GM12801 (cell line): ENCODE measurements around the gene PNLIP.

Experiments used
- TF ChIP-seq, protein P1 (sequence below): IDR thresholded peaks from one replicate; pipeline ENCODE4 v1.5.1; 2011; ENCODE audit warnings: control low read depth; ENCODE audit not compliant: insufficient read length; ENCODE audit errors: extremely low read depth

The PNLIP gene

DNA sequence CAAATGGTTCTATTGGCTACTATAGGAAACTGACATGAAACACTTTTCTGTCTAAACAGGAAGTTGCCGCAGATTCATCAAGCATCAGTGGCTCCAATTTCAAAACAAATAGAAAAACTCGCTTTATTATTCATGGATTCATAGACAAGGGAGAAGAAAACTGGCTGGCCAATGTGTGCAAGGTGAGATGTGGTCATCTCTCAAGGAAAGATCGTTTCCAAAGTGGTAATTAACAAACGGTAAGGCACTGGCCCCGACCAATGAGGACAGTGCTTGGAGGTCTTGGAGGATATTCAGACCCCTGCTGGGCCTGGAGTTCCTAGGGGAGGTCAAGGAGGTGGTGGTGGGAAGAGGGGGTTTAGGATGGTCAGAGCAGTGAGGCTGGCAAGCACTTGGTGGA, 2.6 kb downstream of the PNLIP start:
- TF ChIP-seq, protein P1, sequence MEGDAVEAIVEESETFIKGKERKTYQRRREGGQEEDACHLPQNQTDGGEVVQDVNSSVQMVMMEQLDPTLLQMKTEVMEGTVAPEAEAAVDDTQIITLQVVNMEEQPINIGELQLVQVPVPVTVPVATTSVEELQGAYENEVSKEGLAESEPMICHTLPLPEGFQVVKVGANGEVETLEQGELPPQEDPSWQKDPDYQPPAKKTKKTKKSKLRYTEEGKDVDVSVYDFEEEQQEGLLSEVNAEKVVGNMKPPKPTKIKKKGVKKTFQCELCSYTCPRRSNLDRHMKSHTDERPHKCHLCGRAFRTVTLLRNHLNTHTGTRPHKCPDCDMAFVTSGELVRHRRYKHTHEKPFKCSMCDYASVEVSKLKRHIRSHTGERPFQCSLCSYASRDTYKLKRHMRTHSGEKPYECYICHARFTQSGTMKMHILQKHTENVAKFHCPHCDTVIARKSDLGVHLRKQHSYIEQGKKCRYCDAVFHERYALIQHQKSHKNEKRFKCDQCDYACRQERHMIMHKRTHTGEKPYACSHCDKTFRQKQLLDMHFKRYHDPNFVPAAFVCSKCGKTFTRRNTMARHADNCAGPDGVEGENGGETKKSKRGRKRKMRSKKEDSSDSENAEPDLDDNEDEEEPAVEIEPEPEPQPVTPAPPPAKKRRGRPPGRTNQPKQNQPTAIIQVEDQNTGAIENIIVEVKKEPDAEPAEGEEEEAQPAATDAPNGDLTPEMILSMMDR = no peak

DNA sequence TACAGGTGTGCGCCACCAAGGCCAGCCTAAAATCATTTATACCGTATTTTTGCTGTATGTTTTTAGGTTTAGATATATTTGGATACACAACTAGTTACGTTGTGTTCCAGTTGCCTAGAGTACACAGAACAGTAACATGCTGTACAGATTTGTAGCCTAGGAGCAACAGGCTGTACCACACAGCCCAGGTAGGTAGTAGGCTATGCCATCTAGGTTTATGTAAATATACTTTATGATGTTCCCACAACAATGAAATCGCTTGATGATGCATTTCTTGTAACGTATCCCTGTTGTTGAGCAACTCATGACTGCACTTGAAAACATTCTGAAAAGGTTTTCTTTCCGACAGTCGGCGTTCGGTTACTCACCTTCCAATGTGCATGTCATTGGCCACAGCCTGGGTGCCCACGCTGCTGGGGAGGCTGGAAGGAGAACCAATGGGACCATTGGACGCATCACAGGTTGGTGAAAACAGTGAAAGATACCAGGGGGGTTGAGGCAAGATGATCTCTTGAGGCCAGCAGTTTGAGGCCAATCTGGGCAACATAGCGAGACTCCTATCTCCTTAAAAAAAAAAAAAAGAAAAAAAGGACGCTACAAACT, 7.7 kb downstream of the PNLIP start:
- TF ChIP-seq, protein P1 = no peak

DNA sequence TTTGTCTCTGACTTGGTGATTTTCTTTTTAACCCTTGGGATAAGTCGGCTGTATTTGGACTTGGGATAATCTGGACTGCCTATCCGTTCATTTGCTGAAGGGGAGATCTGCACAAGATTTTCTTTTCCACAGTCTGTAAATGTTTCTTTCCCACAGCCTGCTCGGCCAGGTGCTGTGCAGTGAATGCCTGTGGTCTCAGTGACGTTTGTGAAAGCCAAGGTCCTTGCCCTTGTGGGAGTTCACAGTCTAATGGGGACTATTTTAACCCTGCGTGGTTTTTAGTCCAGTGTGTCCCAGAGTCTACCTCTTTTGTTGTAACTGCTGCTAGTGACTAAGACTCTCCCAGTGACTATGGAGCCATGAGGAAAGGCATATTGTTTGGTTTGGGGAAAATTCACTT, 8.9 kb downstream of the PNLIP start:
- TF ChIP-seq, protein P1 = no peak

DNA sequence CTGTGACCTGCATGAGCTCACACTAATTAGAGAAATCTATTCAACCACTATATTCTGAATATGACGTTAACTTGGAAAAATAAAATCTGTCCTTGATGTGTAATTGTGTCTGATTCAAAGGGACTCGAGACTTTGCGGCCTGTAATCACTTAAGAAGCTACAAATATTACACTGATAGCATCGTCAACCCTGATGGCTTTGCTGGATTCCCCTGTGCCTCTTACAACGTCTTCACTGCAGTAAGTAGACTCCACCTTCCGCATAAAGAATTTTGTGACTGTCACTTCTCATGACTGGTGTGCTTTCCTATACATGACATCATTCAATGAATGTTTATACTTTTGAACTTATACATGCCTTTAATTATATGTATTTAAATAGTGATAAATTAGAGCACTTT, 10.1 kb downstream of the PNLIP start:
- TF ChIP-seq, protein P1 = no peak

DNA sequence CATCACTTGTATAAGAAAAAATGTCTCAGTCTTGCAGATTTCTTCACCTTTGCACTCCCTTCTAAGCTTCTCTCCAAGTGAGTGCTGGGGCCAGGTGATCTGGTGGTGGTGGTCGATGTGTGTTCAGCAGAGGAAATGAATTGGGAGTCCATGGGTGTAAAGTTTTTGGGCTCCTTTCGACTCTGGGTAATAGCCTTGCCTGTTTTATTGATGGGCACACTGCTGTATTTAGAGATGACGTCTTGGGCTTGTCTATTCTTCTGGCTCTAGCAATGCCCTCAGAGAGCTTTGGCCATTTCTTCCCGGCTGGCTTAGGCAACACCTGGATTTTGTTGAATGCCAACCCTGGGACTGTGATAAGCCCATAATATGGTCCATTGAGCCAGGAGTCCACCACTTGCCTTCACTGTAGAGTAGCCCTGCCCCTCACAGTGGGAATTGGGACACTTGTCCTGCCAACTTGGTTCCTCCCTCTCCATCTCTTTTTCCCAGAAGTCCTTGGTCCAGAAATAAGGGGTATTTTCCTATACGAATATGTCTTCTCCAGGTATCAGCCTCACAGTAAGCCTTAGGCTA, 11.7 kb downstream of the PNLIP start:
- TF ChIP-seq, protein P1 = no peak

DNA sequence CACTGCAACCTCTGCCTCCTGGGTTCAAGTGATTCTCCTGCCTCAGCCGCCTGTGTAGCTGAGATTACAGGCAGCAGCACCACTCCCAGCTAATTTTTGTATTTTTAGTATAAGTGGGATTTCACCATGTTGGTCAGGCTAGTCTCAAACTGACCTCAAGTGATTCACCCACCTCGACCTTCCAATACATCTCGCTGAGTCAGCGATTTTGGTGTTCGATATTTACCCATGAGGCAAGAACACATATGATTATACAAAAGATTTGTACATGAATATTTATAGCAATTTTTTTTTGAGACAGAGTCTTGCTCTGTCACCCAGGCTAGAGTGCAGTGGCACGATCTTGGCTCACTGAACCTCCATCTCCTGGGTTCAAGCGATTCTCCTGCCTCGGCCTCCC, 19.8 kb downstream of the PNLIP start:
- TF ChIP-seq, protein P1 = no peak

DNA sequence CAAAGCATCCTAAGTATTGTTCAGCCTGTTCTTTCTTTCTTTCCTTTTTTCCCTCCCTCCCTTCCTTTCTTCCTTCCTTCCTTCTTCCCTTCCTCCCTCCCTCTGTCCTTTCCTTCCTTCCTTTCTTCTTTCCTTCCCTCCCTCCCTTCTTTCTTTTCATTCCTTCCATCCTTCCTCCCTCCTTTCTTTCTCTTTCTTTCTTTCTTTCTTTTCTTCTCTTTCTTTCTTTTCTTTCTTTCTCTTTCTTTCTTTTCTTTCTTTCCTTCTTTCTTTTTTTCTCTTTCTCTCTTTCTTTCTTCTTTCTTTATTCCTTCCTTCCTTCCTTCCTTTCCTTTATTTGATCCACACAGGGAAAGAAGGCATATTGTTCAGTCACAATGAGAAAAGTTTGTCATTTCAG, 21.2 kb downstream of the PNLIP start:
- TF ChIP-seq, protein P1 = no peak
